HEK293 (cell line): ENCODE results near the gene CASP6.

ENCODE experiments used
- CTCF ChIA-PET: fragments of 350-600 bp; formaldehyde crosslinking; extraction: SDS; loops from one replicate; lab custom pipeline; 2021; ENCODE audit warnings: antibody characterized with exemption; lab: Yijun Ruan, JAX
- POLR2A ChIA-PET: fragments of 300-600 bp; formaldehyde crosslinking; extraction: SDS; loops from one replicate; lab custom pipeline; 2020; ENCODE audit warnings: antibody characterized with exemption, inconsistent platforms; lab: Yijun Ruan, JAX
- H3K27ac ChIP-seq: fragments of 200-500 bp; sonication (Bioruptor generic); 2 replicates; pipeline ENCODE4 v1.5.1; 2014; ENCODE audit warnings: low read depth, low read length, control low read depth, inconsistent platforms; ENCODE audit errors: extremely low read depth
- H3K36me3 ChIP-seq, 2 experiments: fragments of 200-500 bp in 1 of 2; sonication (Bioruptor generic) in 1 of 2; 1 replicate in 1 of 2; 2 replicates in 1 of 2; pipeline ENCODE4 v1.5.1; 2014 to 2017; ENCODE audit warnings: inconsistent platforms in 2 of 2, low read length in 2 of 2; ENCODE audit not compliant: control insufficient read depth in 2 of 2, insufficient read depth in 1 of 2
- H3K4me1 ChIP-seq: fragments of 200-500 bp; sonication (Bioruptor generic); 2 replicates; pipeline ENCODE4 v1.5.1; 2014; ENCODE audit warnings: mild to moderate bottlenecking, low read length, inconsistent platforms; ENCODE audit not compliant: control insufficient read depth, insufficient read depth
- H3K4me3 ChIP-seq: 2 replicates; pipeline ENCODE4 v1.5.1; 2011; ENCODE audit warnings: low read depth, mild to moderate bottlenecking, control low read depth, low read length, moderate library complexity
- H3K9me3 ChIP-seq: fragments of 200-500 bp; sonication (Bioruptor generic); 2 replicates; pipeline ENCODE4 v1.5.1; 2014; ENCODE audit warnings: low read depth, low read length, inconsistent platforms; ENCODE audit not compliant: control insufficient read depth, insufficient read depth
- HOXC10 ChIP-seq: sonication (generic); formaldehyde crosslinking; IDR thresholded peaks from 2 replicates; pipeline ENCODE4 v1.8.1; 2023; ENCODE audit warnings: mild to moderate bottlenecking, missing genetic modification reagents
- SETDB1 ChIP-seq: IDR thresholded peaks from one replicate; pipeline ENCODE4 v1.6.1; 2017; ENCODE audit warnings: mild to moderate bottlenecking, low read length, moderate library complexity, mixed read lengths; ENCODE audit not compliant: insufficient read length
- YY2 ChIP-seq: fragments of 450-650 bp; formaldehyde crosslinking; IDR thresholded peaks from 2 replicates; pipeline ENCODE4 v1.5.1; 2016; ENCODE audit warnings: missing biosample characterization, missing genetic modification characterization
- ZBTB11 ChIP-seq: fragments of 450-650 bp; formaldehyde crosslinking; conservative IDR thresholded peaks from 2 replicates; pipeline ENCODE4 v1.5.1; 2016; ENCODE audit warnings: low read depth, missing biosample characterization, missing genetic modification characterization
- ZNF133 ChIP-seq: fragments of 450-650 bp; formaldehyde crosslinking; IDR thresholded peaks from 2 replicates; pipeline ENCODE4 v1.5.1; 2016; ENCODE audit warnings: missing biosample characterization, missing genetic modification characterization
- ZNF157 ChIP-seq: fragments of 450-650 bp; formaldehyde crosslinking; IDR thresholded peaks from 2 replicates; pipeline ENCODE4 v1.5.1; 2016; ENCODE audit warnings: missing biosample characterization, missing genetic modification characterization
- ZNF175 ChIP-seq: fragments of 450-650 bp; formaldehyde crosslinking; IDR thresholded peaks from 2 replicates; pipeline ENCODE4 v1.5.1; 2016; ENCODE audit warnings: missing biosample characterization, missing genetic modification characterization
- ZNF211 ChIP-seq: fragments of 450-650 bp; formaldehyde crosslinking; IDR thresholded peaks from 2 replicates; pipeline ENCODE4 v1.5.1; 2016; ENCODE audit warnings: low read depth, missing biosample characterization, missing genetic modification characterization
- ZNF324 ChIP-seq: fragments of 450-650 bp; formaldehyde crosslinking; IDR thresholded peaks from 2 replicates; pipeline ENCODE4 v1.5.1; 2016; ENCODE audit warnings: missing biosample characterization, missing genetic modification characterization
- ZNF335 ChIP-seq: fragments of 450-650 bp; formaldehyde crosslinking; conservative IDR thresholded peaks from 2 replicates; pipeline ENCODE4 v1.5.1; 2016; ENCODE audit warnings: missing biosample characterization, missing genetic modification characterization
- ZNF354C ChIP-seq: fragments of 450-650 bp; formaldehyde crosslinking; IDR thresholded peaks from 2 replicates; pipeline ENCODE4 v1.5.1; 2016; ENCODE audit warnings: missing biosample characterization, missing genetic modification characterization, low read depth, borderline replicate concordance
- ZNF37A ChIP-seq: fragments of 450-650 bp; IDR thresholded peaks from 2 replicates; pipeline ENCODE4 v1.5.1; 2018; ENCODE audit warnings: missing biosample characterization, missing genetic modification characterization
- ZNF549 ChIP-seq: fragments of 450-650 bp; IDR thresholded peaks from 2 replicates; pipeline ENCODE4 v1.5.1; 2018; ENCODE audit warnings: missing biosample characterization, missing genetic modification characterization, mild to moderate bottlenecking, inconsistent platforms, moderate library complexity
- ZNF629 ChIP-seq: fragments of 450-650 bp; formaldehyde crosslinking; IDR thresholded peaks from 2 replicates; pipeline ENCODE4 v1.5.1; 2017; ENCODE audit warnings: missing biosample characterization, missing genetic modification characterization
- TF ChIP-seq, protein P1 (sequence below): fragments of 450-650 bp; formaldehyde crosslinking; IDR thresholded peaks from 2 replicates; pipeline ENCODE4 v1.5.1; 2016; ENCODE audit warnings: missing biosample characterization, missing genetic modification characterization
- TF ChIP-seq, protein P2 (sequence below): fragments of 450-650 bp; formaldehyde crosslinking; IDR thresholded peaks from 2 replicates; pipeline ENCODE4 v1.5.1; 2016; ENCODE audit warnings: missing biosample characterization, missing genetic modification characterization, low read depth
- TF ChIP-seq, protein P3 (sequence below): fragments of 450-650 bp; formaldehyde crosslinking; IDR thresholded peaks from 2 replicates; pipeline ENCODE4 v1.5.1; 2016; ENCODE audit warnings: missing biosample characterization, missing genetic modification characterization
- TF ChIP-seq, protein P4 (sequence below): fragments of 450-650 bp; formaldehyde crosslinking; IDR thresholded peaks from 2 replicates; pipeline ENCODE4 v1.5.1; 2017; ENCODE audit warnings: missing biosample characterization, missing genetic modification characterization

CASP6 gene

GRCh38 chr4:109738104-109738872, 35.0 kb upstream of the CASP6 start:
- CTCF ChIA-PET, result no interaction called here
- no peaks in the 10 kb centered on the region for H3K4me1 ChIP-seq
- H3K4me3 ChIP-seq, result no peak overlapping the region
- no peak for TF ChIP-seq ZNF133
- TF ChIP-seq HOXC10 (CRISPR knock-in tag), result no peak
- no peak for TF ChIP-seq ZNF157 (tag by site-specific recombination)
- TF ChIP-seq, protein P1, sequence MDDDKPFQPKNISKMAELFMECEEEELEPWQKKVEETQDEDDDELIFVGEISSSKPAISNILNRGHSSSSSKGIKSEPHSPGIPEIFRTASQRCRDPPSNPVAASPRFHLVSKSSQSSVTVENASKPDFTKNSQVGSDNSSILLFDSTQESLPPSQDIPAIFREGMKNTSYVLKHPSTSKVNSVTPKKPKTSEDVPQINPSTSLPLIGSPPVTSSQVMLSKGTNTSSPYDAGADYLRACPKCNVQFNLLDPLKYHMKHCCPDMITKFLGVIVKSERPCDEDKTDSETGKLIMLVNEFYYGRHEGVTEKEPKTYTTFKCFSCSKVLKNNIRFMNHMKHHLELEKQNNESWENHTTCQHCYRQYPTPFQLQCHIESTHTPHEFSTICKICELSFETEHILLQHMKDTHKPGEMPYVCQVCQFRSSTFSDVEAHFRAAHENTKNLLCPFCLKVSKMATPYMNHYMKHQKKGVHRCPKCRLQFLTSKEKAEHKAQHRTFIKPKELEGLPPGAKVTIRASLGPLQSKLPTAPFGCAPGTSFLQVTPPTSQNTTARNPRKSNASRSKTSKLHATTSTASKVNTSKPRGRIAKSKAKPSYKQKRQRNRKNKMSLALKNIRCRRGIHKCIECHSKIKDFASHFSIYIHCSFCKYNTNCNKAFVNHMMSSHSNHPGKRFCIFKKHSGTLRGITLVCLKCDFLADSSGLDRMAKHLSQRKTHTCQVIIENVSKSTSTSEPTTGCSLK (tag by site-specific recombination), result no peak
- H3K36me3 ChIP-seq, result no peaks in the 10 kb centered on the region
- H3K9me3 ChIP-seq, result no peaks in the 10 kb centered on the region
- no peak overlapping the region for H3K27ac ChIP-seq
- POLR2A ChIA-PET, result no interaction called here

GRCh38 chr4:109735566-109736365, 32.5 kb upstream of the CASP6 start:
- H3K4me3 ChIP-seq, result no peak overlapping the region
- H3K27ac ChIP-seq, result no peak overlapping the region
- ChIA-PET CTCF (no interaction called here), POLR2A (no interaction called here)
- H3K4me1 ChIP-seq, result no peaks in the 10 kb centered on the region
- no peaks in the 10 kb centered on the region for H3K36me3 ChIP-seq
- TF ChIP-seq, protein P2, sequence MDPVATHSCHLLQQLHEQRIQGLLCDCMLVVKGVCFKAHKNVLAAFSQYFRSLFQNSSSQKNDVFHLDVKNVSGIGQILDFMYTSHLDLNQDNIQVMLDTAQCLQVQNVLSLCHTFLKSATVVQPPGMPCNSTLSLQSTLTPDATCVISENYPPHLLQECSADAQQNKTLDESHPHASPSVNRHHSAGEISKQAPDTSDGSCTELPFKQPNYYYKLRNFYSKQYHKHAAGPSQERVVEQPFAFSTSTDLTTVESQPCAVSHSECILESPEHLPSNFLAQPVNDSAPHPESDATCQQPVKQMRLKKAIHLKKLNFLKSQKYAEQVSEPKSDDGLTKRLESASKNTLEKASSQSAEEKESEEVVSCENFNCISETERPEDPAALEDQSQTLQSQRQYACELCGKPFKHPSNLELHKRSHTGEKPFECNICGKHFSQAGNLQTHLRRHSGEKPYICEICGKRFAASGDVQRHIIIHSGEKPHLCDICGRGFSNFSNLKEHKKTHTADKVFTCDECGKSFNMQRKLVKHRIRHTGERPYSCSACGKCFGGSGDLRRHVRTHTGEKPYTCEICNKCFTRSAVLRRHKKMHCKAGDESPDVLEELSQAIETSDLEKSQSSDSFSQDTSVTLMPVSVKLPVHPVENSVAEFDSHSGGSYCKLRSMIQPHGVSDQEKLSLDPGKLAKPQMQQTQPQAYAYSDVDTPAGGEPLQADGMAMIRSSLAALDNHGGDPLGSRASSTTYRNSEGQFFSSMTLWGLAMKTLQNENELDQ, result no peak
- TF ChIP-seq SETDB1 (peak; percentile 32), ZNF629 (tag by site-specific recombination) (no peak)
- H3K9me3 ChIP-seq, result no peaks in the 10 kb centered on the region

DNA sequence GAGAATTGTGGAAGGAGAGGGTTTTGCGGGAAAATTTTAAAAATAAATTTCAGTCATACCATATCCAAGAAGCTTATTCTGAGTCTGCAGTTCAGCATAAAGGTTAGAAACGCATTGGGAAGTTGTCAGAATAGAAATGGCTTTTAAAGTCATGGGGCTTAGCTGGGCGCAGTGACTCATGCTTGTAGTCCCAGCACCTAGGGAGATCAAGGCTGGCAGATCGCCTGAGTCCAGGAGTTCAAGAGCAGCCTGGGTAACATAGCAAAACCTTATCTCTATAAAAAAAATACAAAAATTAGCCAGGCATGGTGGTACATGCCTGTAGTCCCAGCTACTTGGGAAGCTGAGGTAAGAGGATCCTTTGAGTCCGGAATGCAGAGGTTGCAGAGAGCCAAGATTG, 30.5 kb upstream of the CASP6 start:
- POLR2A ChIA-PET, result no interaction called here
- H3K36me3 ChIP-seq, result no peaks in the 10 kb centered on the region
- H3K4me1 ChIP-seq, result no peaks in the 10 kb centered on the region
- H3K4me3 ChIP-seq, result no peak overlapping the region
- no peak overlapping the region for H3K27ac ChIP-seq
- CTCF ChIA-PET, result no interaction called here
- no peaks in the 10 kb centered on the region for H3K9me3 ChIP-seq
- TF ChIP-seq, protein P3, sequence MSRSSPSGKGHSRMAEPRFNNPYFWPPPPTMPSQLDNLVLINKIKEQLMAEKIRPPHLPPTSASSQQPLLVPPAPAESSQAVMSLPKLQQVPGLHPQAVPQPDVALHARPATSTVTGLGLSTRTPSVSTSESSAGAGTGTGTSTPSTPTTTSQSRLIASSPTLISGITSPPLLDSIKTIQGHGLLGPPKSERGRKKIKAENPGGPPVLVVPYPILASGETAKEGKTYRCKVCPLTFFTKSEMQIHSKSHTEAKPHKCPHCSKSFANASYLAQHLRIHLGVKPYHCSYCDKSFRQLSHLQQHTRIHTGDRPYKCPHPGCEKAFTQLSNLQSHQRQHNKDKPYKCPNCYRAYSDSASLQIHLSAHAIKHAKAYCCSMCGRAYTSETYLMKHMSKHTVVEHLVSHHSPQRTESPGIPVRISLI (tag by site-specific recombination), result no peak
- TF ChIP-seq ZNF324 (tag by site-specific recombination), result no peak
- no peak for TF ChIP-seq ZBTB11 (tag by site-specific recombination)
- no peak for TF ChIP-seq YY2 (tag by site-specific recombination)
- no peak for TF ChIP-seq ZNF335 (tag by site-specific recombination)
- TF ChIP-seq ZNF211 (tag by site-specific recombination), result no peak
- TF ChIP-seq ZNF354C, result no peak
- no peak for TF ChIP-seq ZNF549 (tag by site-specific recombination)
- no peak for TF ChIP-seq ZNF175 (tag by site-specific recombination)
- TF ChIP-seq ZNF37A (tag by site-specific recombination), result no peak
- TF ChIP-seq, protein P4, sequence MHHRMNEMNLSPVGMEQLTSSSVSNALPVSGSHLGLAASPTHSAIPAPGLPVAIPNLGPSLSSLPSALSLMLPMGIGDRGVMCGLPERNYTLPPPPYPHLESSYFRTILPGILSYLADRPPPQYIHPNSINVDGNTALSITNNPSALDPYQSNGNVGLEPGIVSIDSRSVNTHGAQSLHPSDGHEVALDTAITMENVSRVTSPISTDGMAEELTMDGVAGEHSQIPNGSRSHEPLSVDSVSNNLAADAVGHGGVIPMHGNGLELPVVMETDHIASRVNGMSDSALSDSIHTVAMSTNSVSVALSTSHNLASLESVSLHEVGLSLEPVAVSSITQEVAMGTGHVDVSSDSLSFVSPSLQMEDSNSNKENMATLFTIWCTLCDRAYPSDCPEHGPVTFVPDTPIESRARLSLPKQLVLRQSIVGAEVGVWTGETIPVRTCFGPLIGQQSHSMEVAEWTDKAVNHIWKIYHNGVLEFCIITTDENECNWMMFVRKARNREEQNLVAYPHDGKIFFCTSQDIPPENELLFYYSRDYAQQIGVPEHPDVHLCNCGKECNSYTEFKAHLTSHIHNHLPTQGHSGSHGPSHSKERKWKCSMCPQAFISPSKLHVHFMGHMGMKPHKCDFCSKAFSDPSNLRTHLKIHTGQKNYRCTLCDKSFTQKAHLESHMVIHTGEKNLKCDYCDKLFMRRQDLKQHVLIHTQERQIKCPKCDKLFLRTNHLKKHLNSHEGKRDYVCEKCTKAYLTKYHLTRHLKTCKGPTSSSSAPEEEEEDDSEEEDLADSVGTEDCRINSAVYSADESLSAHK (tag by site-specific recombination), result no peak
